Progenitor cell of endocrine pancreas (in vitro differentiated cells): ENCODE data around the gene IKZF1. TPM values are rescaled to one million over a fixed set of nuclear protein-coding genes. Genes with fewer than 3 reads are reported as not detected.

Source experiments
- DNase-seq: peaks from one replicate; pipeline ENCODE4 v3.0.0; 2021; ENCODE audit warnings: low spot score; ENCODE audit not compliant: unreplicated experiment
- H3K27ac Mint-ChIP-seq: 2 replicates; pipeline ENCODE4 v1.8.0; 2021; ENCODE audit warnings: mild to moderate bottlenecking, moderate library complexity, mixed read lengths
- H3K27me3 Mint-ChIP-seq: 2 replicates; pipeline ENCODE4 v1.8.0; 2021; ENCODE audit warnings: mixed read lengths
- H3K36me3 Mint-ChIP-seq: 2 replicates; pipeline ENCODE4 v1.8.0; 2022; ENCODE audit warnings: mixed read lengths; ENCODE audit not compliant: insufficient read depth
- H3K4me1 Mint-ChIP-seq: 2 replicates; pipeline ENCODE4 v1.8.0; 2021; ENCODE audit warnings: low read depth, mixed read lengths
- H3K4me3 Mint-ChIP-seq: 2 replicates; pipeline ENCODE4 v1.8.0; 2021; ENCODE audit warnings: low read depth, mild to moderate bottlenecking, moderate library complexity, mixed read lengths
- H3K9me3 Mint-ChIP-seq: 2 replicates; pipeline ENCODE4 v1.8.0; 2021; ENCODE audit warnings: low read depth, mixed read lengths
- CTCF ChIP-seq: fragments of 200-600 bp; sonication (generic); IDR thresholded peaks from one replicate; pipeline ENCODE4 v1.5.0; 2021; ENCODE audit warnings: antibody characterized with exemption, mild to moderate bottlenecking; ENCODE audit not compliant: unreplicated experiment
- total RNA-seq: library from RNA; stranded (reverse); gene quantifications from 2 replicates; pipeline ENCODE4 v1.2.1, GENCODE V29; 2021

Gene IKZF1
- total RNA-seq, 1 donor from 2014 or later = 0.36 TPM

DNA sequence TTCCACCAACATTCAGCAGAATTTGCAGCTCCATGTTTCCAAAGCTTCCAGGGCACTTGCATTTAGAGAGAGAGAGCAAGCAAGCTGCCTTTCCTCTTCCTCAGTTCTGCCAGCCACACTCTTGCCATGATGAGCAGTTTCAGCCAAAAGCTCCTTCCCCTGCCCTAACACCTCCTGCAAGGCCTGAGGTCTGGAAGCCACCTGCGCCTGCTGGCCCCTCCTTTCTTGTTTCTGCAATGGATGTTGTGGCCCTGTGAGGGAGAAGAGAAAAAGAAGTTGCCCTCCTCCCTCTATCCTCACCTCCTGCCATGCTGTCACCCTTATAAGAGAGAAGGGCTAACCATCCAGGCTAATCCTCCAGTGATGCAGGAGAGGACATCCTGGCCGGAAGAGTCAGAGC lies 48.7 kb downstream of the IKZF1 start:
- no peak for TF ChIP-seq CTCF
- no peaks in the 10 kb centered on the region for H3K4me1 Mint-ChIP-seq
- DNase-seq = no peak
- no peak overlapping the region for H3K27ac Mint-ChIP-seq
- H3K27me3 Mint-ChIP-seq = peaks cover 14% of the 10 kb centered on the region
- no peak overlapping the region for H3K4me3 Mint-ChIP-seq
- H3K36me3 Mint-ChIP-seq = no peaks in the 10 kb centered on the region
- H3K9me3 Mint-ChIP-seq = no peaks in the 10 kb centered on the region

DNA sequence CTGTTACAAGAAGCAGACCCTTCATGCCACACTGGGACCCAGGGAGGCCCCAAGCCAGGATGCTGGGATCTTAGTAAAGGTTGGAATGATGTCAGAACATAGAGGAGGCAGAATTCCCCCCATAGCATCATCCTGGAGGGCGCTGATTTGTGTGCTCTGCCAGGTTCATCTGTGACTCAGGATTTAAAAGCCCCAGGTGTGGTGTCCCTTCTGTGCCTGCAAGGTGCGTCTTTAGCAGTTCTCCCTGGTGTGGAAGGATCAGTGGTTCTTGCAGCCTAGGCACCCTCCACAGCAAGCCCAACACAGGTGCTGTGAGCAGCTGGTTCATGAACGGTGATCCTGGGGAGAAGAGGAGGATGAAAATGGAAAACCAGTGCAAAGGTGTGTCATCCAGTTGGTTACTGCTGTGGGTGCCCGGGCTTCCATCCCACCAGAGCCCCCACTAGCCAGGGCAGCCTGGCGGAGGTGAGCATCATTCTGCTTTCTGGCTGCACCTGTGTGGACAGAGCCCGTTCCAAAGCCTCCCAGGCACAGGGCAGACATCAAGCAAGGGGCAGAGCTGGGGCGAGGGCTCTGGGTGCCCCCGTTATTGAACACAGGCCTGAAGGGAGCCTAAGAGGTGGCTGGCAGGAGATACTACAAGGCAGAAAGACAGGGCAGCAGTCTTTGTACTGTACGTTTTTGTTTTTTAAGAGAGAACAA lies 49.5 kb downstream of the IKZF1 start:
- Mint-ChIP-seq H3K4me3 (no peak overlapping the region), H3K9me3 (no peaks in the 10 kb centered on the region), H3K36me3 (no peaks in the 10 kb centered on the region), H3K4me1 (no peaks in the 10 kb centered on the region), H3K27ac (no peak overlapping the region), H3K27me3 (peaks cover 18% of the 10 kb centered on the region)
- no peak for DNase-seq
- no peak for TF ChIP-seq CTCF

DNA sequence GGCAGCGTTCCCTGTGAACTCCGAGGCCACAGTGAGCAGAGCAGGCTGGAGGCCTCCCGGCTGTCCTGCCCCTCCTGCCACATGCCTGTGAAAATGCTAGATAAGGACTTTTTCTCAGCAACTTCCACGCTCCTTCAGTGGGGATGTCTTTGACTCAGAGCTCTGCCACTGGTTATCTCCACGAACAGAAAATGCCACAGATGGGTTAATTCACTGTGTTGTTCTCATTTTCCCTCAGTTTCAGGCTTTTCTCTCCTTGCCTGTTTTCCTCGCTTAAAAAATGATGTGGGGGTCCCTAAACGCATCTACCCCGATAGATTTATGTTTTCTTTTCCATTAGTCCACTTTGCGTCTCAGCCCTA lies 51.3 kb downstream of the IKZF1 start:
- H3K4me1 Mint-ChIP-seq = no peaks in the 10 kb centered on the region
- H3K27me3 Mint-ChIP-seq = peaks cover 26% of the 10 kb centered on the region
- H3K4me3 Mint-ChIP-seq = no peak overlapping the region
- no peaks in the 10 kb centered on the region for H3K36me3 Mint-ChIP-seq
- DNase-seq = no peak
- TF ChIP-seq CTCF = no peak
- no peak overlapping the region for H3K27ac Mint-ChIP-seq
- no peaks in the 10 kb centered on the region for H3K9me3 Mint-ChIP-seq

GRCh38 chr7:50356212-50356944 lies 51.9 kb downstream of the IKZF1 start:
- no peaks in the 10 kb centered on the region for H3K9me3 Mint-ChIP-seq

DNA sequence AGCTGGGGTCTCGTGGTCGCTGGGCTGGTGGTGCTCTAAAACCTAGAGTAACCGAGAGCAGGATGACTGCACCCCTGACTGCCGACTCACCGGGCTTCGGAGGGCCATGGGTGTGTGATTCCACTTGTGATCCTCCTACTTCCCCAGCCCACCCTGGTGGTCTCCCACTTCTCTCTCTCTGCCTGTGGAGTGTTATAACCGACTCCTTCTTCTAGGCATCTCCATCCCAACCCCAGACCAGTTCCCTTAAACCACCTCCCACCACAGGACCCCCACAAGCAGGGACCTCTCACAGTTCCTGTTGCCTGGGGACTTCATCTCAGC lies 52.4 kb downstream of the IKZF1 start:
- Mint-ChIP-seq H3K9me3 (no peaks in the 10 kb centered on the region), H3K36me3 (no peaks in the 10 kb centered on the region), H3K27ac (no peak overlapping the region), H3K4me1 (no peaks in the 10 kb centered on the region), H3K4me3 (no peak overlapping the region), H3K27me3 (peaks cover 30% of the 10 kb centered on the region)
- no peak for DNase-seq
- TF ChIP-seq CTCF = no peak

More at GRCh38 chr7:50356212-50356944, 51.9 kb downstream of the IKZF1 start:
- TF ChIP-seq CTCF = no peak
- no peak overlapping the region for H3K27ac Mint-ChIP-seq
- H3K36me3 Mint-ChIP-seq = no peaks in the 10 kb centered on the region
- H3K4me3 Mint-ChIP-seq = no peak overlapping the region
- H3K4me1 Mint-ChIP-seq = no peaks in the 10 kb centered on the region
- peaks cover 30% of the 10 kb centered on the region for H3K27me3 Mint-ChIP-seq
- DNase-seq = no peak
